Liver (tissue), 3 donors: Measurements from ENCODE around the gene F7.

Source experiments
- EGR1 ChIP-seq, 2 donors: IDR thresholded peaks; 2 replicates each; pipeline ENCODE4 v1.6.1; 2016 to 2018; ENCODE audit warnings: antibody characterized with exemption in 2 of 2, low read depth in 2 of 2
- GABPA ChIP-seq, 2 donors: IDR thresholded peaks in 1 of 2; conservative IDR thresholded peaks in 1 of 2; 2 replicates each; pipeline ENCODE4 v1.6.1; 2016; ENCODE audit warnings: antibody characterized with exemption in 2 of 2, mild to moderate bottlenecking in 1 of 2, moderate library complexity in 1 of 2
- HNF4G ChIP-seq: IDR thresholded peaks from 2 replicates; pipeline ENCODE4 v1.6.1; 2016; ENCODE audit warnings: antibody characterized with exemption
- JUND ChIP-seq, 2 donors: IDR thresholded peaks; 2 replicates each; pipeline ENCODE4 v1.6.1; 2016; ENCODE audit warnings: antibody characterized with exemption in 2 of 2
- RAD21 ChIP-seq, 2 donors: IDR thresholded peaks; 2 replicates each; pipeline ENCODE4 v1.6.1; 2016; ENCODE audit warnings: antibody characterized with exemption in 2 of 2, mild to moderate bottlenecking in 2 of 2
- TAF1 ChIP-seq: conservative IDR thresholded peaks from 2 replicates; pipeline ENCODE4 v1.6.1; 2016; ENCODE audit warnings: antibody characterized with exemption, mild to moderate bottlenecking
- TF ChIP-seq, protein P1 (sequence below): fragments of 150-350 bp; IDR thresholded peaks from 2 replicates; pipeline ENCODE4 v1.5.1; 2017; ENCODE audit warnings: improper control_type of control experiment, low read depth, low read length; ENCODE audit not compliant: missing input control
- TF ChIP-seq, protein P2 (sequence below): IDR thresholded peaks from 2 replicates; pipeline ENCODE4 v1.6.1; 2016; ENCODE audit warnings: antibody characterized with exemption, mild to moderate bottlenecking
- donor health status: healthy.
- donor health status: healthy.

DNA sequence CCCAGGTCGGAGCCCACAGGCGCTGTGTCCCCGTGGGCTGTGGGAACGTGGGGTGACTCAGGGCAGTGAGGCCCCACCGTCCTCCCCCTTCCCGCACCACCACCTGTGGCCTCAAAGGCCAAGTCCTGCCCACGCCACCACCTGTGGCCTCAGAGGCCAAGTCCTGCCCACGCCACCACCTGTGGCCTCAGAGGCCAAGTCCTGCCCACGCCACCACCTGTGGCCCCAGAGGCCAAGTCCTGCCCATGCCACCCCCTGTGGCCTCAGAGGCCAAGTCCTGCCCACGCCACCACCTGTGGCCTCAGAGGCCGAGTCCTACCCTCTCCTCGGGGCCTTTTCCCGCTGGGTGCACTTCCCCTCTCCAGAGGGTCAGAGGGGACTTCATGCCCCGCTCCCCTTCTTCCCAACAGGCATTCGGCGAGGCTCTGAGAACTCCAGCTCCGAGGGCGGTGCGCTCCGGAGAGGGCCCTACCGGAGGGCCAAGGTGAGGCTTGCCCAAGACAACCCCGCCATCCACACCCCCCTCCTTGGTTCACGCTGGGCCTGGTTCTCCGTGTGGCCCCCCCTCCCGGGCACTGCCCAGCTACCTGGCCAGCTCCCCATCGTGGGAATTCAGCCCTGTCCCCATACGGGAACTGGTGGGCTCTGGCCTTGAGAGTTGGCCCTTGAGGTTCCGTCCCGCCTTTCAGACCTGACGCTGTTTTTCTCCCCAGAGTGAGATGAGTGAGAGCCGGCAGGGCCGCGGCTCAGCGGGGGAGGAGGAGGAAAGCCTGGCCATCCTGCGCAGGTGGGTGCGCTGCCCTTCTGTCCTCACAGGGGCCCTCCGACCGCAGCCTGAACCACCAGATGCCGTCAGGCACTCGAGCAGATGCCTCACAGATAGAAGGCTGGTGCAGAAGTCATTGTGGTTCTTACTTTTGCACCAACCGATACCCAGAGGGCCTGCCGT is 27.4 kb upstream of the F7 start:
- TF ChIP-seq, protein P1, sequence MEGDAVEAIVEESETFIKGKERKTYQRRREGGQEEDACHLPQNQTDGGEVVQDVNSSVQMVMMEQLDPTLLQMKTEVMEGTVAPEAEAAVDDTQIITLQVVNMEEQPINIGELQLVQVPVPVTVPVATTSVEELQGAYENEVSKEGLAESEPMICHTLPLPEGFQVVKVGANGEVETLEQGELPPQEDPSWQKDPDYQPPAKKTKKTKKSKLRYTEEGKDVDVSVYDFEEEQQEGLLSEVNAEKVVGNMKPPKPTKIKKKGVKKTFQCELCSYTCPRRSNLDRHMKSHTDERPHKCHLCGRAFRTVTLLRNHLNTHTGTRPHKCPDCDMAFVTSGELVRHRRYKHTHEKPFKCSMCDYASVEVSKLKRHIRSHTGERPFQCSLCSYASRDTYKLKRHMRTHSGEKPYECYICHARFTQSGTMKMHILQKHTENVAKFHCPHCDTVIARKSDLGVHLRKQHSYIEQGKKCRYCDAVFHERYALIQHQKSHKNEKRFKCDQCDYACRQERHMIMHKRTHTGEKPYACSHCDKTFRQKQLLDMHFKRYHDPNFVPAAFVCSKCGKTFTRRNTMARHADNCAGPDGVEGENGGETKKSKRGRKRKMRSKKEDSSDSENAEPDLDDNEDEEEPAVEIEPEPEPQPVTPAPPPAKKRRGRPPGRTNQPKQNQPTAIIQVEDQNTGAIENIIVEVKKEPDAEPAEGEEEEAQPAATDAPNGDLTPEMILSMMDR = no peak
- TF ChIP-seq HNF4G (no peak), EGR1 (IDR thresholded peaks at IDR 0.05; ENCODE audit: low read depth in 2 of 2) (no peak), TAF1 (no peak), GABPA (IDR thresholded peaks at IDR 0.05 in 1 of 2, conservative IDR thresholded peaks at IDR 0.05 in 1 of 2) (no peak), JUND (IDR thresholded peaks at IDR 0.05) (no peak), RAD21 (IDR thresholded peaks at IDR 0.05) (no peak)
- TF ChIP-seq, protein P2, sequence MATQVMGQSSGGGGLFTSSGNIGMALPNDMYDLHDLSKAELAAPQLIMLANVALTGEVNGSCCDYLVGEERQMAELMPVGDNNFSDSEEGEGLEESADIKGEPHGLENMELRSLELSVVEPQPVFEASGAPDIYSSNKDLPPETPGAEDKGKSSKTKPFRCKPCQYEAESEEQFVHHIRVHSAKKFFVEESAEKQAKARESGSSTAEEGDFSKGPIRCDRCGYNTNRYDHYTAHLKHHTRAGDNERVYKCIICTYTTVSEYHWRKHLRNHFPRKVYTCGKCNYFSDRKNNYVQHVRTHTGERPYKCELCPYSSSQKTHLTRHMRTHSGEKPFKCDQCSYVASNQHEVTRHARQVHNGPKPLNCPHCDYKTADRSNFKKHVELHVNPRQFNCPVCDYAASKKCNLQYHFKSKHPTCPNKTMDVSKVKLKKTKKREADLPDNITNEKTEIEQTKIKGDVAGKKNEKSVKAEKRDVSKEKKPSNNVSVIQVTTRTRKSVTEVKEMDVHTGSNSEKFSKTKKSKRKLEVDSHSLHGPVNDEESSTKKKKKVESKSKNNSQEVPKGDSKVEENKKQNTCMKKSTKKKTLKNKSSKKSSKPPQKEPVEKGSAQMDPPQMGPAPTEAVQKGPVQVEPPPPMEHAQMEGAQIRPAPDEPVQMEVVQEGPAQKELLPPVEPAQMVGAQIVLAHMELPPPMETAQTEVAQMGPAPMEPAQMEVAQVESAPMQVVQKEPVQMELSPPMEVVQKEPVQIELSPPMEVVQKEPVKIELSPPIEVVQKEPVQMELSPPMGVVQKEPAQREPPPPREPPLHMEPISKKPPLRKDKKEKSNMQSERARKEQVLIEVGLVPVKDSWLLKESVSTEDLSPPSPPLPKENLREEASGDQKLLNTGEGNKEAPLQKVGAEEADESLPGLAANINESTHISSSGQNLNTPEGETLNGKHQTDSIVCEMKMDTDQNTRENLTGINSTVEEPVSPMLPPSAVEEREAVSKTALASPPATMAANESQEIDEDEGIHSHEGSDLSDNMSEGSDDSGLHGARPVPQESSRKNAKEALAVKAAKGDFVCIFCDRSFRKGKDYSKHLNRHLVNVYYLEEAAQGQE = no peak
